Vagina (tissue), 2 donors: ENCODE data around the gene VASN. TPM values are rescaled to one million over a fixed set of nuclear protein-coding genes. Genes with fewer than 3 reads are reported as not detected.

Experiments
- DNase-seq, 2 donors: peaks; one replicate each; pipeline ENCODE4 v3.0.0-alpha.2; 2017; ENCODE audit errors: extremely low spot score in 2 of 2
- H3K27ac ChIP-seq: fragments of 200-600 bp; sonication (generic); one replicate; pipeline ENCODE4 v1.5.1; 2019
- H3K27me3 ChIP-seq: fragments of 200-600 bp; sonication (generic); one replicate; pipeline ENCODE4 v1.5.1; 2019
- H3K36me3 ChIP-seq, 2 donors: fragments of 200-600 bp; sonication (generic); one replicate each; pipeline ENCODE4 v1.5.1; 2017 to 2019
- H3K4me1 ChIP-seq: fragments of 200-600 bp; sonication (generic); one replicate; pipeline ENCODE4 v1.5.1; 2019
- H3K4me3 ChIP-seq, 2 donors: fragments of 200-600 bp; sonication (generic); 1 replicate in 1 of 2; 2 replicates in 1 of 2; pipeline ENCODE4 v1.5.1; 2016 to 2019
- H3K9me3 ChIP-seq: fragments of 200-600 bp; sonication (generic); one replicate; pipeline ENCODE4 v1.5.1; 2019
- CTCF ChIP-seq, 3 experiments: fragments of 450-650 bp in 2 of 3; fragments of 200-600 bp in 1 of 3; sonication (generic) in 1 of 3; IDR thresholded peaks; one replicate each; pipeline ENCODE4 v1.5.1; 2017 to 2019; ENCODE audit warnings: antibody characterized with exemption in 3 of 3, mild to moderate bottlenecking in 2 of 3, moderate library complexity in 2 of 3
- POLR2A ChIP-seq, 2 donors: fragments of 450-650 bp; IDR thresholded peaks; one replicate each; pipeline ENCODE4 v1.6.1; 2017; ENCODE audit warnings: antibody characterized with exemption in 2 of 2, mild to moderate bottlenecking in 2 of 2, moderate library complexity in 2 of 2
- POLR2AphosphoS5 ChIP-seq, 2 donors: sonication (generic); formaldehyde crosslinking; IDR thresholded peaks; one replicate each; pipeline ENCODE4 v1.9.0; 2017; ENCODE audit warnings: antibody characterized with exemption in 2 of 2, mild to moderate bottlenecking in 2 of 2, low read depth in 1 of 2; ENCODE audit not compliant: insufficient read depth in 1 of 2
- intact Hi-C: fragments of 100-400 bp; cut with DNase I; formaldehyde crosslinking; loops from one replicate; pipeline ENCODE4 v1.15.1; 2023
- total RNA-seq: library from RNA; depleted of rRNA; stranded (reverse); fragments of >200 nt; gene quantifications from one replicate; pipeline ENCODE4 v1.2.3, GENCODE V29; 2016

The VASN gene
- total RNA-seq, 1 donor from 2014 or later: 37.6 TPM

DNA sequence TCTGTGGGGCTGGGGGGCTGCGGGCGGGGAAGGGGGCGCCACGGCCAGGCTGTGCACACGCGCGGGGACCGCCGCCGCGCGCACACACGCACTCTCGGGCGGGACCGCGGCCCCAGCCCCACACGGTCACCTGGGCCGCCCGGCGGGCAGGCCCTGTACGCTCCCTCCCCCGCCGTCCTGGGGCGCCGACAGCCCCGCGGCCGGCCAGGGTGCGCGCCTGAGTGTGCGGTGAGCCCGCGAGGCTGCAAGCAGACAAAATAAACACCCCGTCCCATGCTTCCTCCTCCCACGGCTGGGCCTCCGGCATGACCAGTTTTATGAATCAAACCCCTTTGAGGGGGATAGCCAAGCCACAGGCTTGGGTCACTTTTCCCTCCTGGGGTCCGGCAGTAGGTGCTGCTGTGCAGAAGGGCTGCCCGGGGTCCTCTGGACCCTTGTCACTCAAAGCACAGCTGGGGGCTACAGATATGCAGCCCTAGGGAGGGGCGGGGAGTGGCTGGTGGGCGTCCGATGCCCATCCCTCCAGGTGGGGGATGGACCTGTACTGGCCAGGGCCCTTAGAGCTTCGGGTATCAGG is 441 bp downstream of the VASN start:
- DNase-seq: no peak
- intact Hi-C loops: no loop called here
- Histone ChIP-seq H3K4me1 (peaks cover 78% of the 10 kb centered on the region), H3K4me3 (peak overlapping the region; percentile 56 to 92), H3K27me3 (no peaks in the 10 kb centered on the region), H3K27ac (peak overlapping the region; percentile 91), H3K36me3 (no peaks in the 10 kb centered on the region), H3K9me3 (no peaks in the 10 kb centered on the region)
- no peak for TF ChIP-seq POLR2A (IDR thresholded peaks at IDR 0.05)
- TF ChIP-seq CTCF (IDR thresholded peaks at IDR 0.05): no peak
- TF ChIP-seq POLR2AphosphoS5 (IDR thresholded peaks at IDR 0.05; ENCODE audit: insufficient read depth in 1 of 2, low read depth in 1 of 2): no peak

- peak overlapping the region; percentile 56 to 92 for H3K4me3 ChIP-seq
- intact Hi-C loops: no loop called here
- peaks cover 85% of the 10 kb centered on the region for H3K4me1 ChIP-seq
- H3K27ac ChIP-seq: peak overlapping the region; percentile 91
- H3K36me3 ChIP-seq: no peaks in the 10 kb centered on the region
- H3K9me3 ChIP-seq: no peaks in the 10 kb centered on the region
- no peaks in the 10 kb centered on the region for H3K27me3 ChIP-seq
- TF ChIP-seq POLR2AphosphoS5 (IDR thresholded peaks at IDR 0.05; ENCODE audit: insufficient read depth in 1 of 2, low read depth in 1 of 2): peak in 1 of 2 donors; percentile 36
- no peak for TF ChIP-seq POLR2A (IDR thresholded peaks at IDR 0.05)
- no peak for DNase-seq
Observed at GRCh38 chr16:4372578-4373355, 1.1 kb downstream of the VASN start.

DNA sequence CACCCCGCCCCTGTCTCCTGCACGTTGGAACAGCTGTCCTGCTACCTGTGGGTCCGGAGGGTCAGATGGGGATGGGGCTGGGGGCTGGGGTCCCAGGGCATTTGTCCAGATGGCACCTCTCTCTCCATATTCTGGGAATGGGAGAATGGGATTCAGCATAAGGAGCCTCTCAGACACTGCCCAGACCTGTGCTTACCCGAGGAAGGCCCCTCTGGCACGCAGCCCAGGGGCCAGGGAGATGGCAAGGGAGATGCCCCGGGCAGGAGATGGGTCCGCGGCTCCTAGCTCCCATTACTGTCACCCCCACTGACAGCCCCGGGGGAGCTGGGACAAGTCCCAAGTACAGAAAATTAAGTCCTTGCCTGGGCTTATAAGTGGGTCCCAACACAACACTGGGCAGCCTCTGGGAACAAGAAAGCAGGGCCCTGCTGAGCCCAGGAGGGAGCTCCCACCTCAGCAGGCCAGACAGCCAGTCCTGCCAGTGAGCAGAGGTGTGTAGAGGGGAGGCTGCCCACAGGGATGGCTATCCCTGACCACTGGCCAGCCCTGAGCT is 1.8 kb downstream of the VASN start:
- no peak for TF ChIP-seq POLR2AphosphoS5 (IDR thresholded peaks at IDR 0.05; ENCODE audit: insufficient read depth in 1 of 2, low read depth in 1 of 2)
- no peak for TF ChIP-seq CTCF (IDR thresholded peaks at IDR 0.05)
- TF ChIP-seq POLR2A (IDR thresholded peaks at IDR 0.05): no peak
- H3K27ac ChIP-seq: peak overlapping the region; percentile 91
- no peak for DNase-seq
- peaks cover 92% of the 10 kb centered on the region for H3K4me1 ChIP-seq
- no peaks in the 10 kb centered on the region for H3K36me3 ChIP-seq
- intact Hi-C loops: no loop called here
- no peaks in the 10 kb centered on the region for H3K27me3 ChIP-seq
- peak overlapping the region; percentile 56 to 92 for H3K4me3 ChIP-seq
- no peaks in the 10 kb centered on the region for H3K9me3 ChIP-seq

GRCh38 chr16:4373909-4374742 is 2.5 kb downstream of the VASN start:
- Histone ChIP-seq H3K4me3 (peak overlapping the region; percentile 56 to 92), H3K4me1 (peaks cover 93% of the 10 kb centered on the region), H3K27me3 (no peaks in the 10 kb centered on the region), H3K36me3 (no peaks in the 10 kb centered on the region), H3K9me3 (no peaks in the 10 kb centered on the region), H3K27ac (peak overlapping the region; percentile 91)
- TF ChIP-seq POLR2A (IDR thresholded peaks at IDR 0.05) (peak in 1 of 2 donors; percentile 18), CTCF (IDR thresholded peaks at IDR 0.05) (no peak), POLR2AphosphoS5 (IDR thresholded peaks at IDR 0.05; ENCODE audit: insufficient read depth in 1 of 2, low read depth in 1 of 2) (peak; percentile 22 to 86)
- peak in 1 of 2 donors; percentile 97 for DNase-seq
- intact Hi-C loops: no loop called here

DNA sequence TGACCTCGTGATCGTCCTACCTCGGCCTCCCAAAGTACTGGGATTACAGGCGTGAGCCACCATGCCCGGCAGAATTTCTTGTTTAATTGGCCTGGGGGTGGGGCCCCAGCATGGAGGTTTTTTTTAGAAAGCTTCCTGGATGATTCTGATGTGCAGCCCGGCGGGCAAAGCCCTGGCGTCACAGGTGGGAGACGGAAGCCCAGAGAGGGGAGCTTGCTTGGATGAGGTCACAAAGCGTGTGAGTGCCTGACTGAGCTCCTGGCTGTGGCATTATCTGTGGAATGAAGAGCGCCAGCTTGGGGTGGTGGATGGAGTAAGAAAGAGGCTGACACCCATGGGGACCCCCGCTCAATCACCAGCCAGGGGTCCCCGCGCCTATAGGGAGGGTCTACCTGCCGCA is 4.1 kb downstream of the VASN start:
- H3K4me1 ChIP-seq: peaks cover 77% of the 10 kb centered on the region
- intact Hi-C loops: no loop called here
- DNase-seq: no peak
- no peaks in the 10 kb centered on the region for H3K27me3 ChIP-seq
- no peaks in the 10 kb centered on the region for H3K9me3 ChIP-seq
- no peaks in the 10 kb centered on the region for H3K36me3 ChIP-seq
- no peak for TF ChIP-seq POLR2A (IDR thresholded peaks at IDR 0.05)
- no peak for TF ChIP-seq POLR2AphosphoS5 (IDR thresholded peaks at IDR 0.05; ENCODE audit: insufficient read depth in 1 of 2, low read depth in 1 of 2)
- no peak for TF ChIP-seq CTCF (IDR thresholded peaks at IDR 0.05)
- peak overlapping the region in 1 of 2 donors; percentile 28 for H3K4me3 ChIP-seq
- peak overlapping the region; percentile 91 for H3K27ac ChIP-seq
